ENCODE measurements around the gene RNF152. TPM values are rescaled to one million over a fixed set of nuclear protein-coding genes. Genes with fewer than 3 reads are reported as not detected.
"Not testable (repeated sequence)": the region's sequence is repeated elsewhere in the genome, so short reads cannot be mapped to it uniquely, and the experiment has no call there.

Gene RNF152
- total RNA-seq, 1 donor from 2014 or later = 75.6 TPM

GRCh38 chr18:61821748-61822147, 71.1 kb downstream of the RNF152 start:
- no peak for DNase-seq

- DNase-seq = no peak
Observed at GRCh38 chr18:61820882-61821281, 71.9 kb downstream of the RNF152 start.

- DNase-seq = no peak
Observed at GRCh38 chr18:61817086-61817485, 75.7 kb downstream of the RNF152 start.

- DNase-seq = no peak
Observed at GRCh38 chr18:61815885-61816470, 76.8 kb downstream of the RNF152 start.

- DNase-seq = no peak
Observed at GRCh38 chr18:61808286-61808685, 84.5 kb downstream of the RNF152 start.

- DNase-seq = no peak
Observed at GRCh38 chr18:61803393-61803792, 89.4 kb downstream of the RNF152 start.

- no peak for DNase-seq
Observed at GRCh38 chr18:61797696-61798590, 94.9 kb downstream of the RNF152 start.

- no peak for DNase-seq
Observed at GRCh38 chr18:61791031-61791430, 101.8 kb downstream of the RNF152 start.

- DNase-seq = not testable (repeated sequence)
Observed at GRCh38 chr18:61787011-61787670, 105.7 kb downstream of the RNF152 start.

- no peak for DNase-seq
Observed at GRCh38 chr18:61785588-61785987, 107.2 kb downstream of the RNF152 start.

- no peak for DNase-seq
Observed at GRCh38 chr18:61784834-61785233, 108.0 kb downstream of the RNF152 start.

- no peak for DNase-seq
Observed at GRCh38 chr18:61782545-61782944, 110.3 kb downstream of the RNF152 start.

GRCh38 chr18:61776201-61776600, 116.6 kb downstream of the RNF152 start:
- DNase-seq = not testable (repeated sequence)

- DNase-seq = no peak
Observed at GRCh38 chr18:61774846-61775245, 118.0 kb downstream of the RNF152 start.

- DNase-seq = no peak
Observed at GRCh38 chr18:61772293-61772848, 120.4 kb downstream of the RNF152 start.

- no peak for DNase-seq
Observed at GRCh38 chr18:61771861-61772260, 120.9 kb downstream of the RNF152 start.

GRCh38 chr18:61770279-61770678, 122.5 kb downstream of the RNF152 start:
- DNase-seq = no peak

GRCh38 chr18:61766266-61766884, 126.4 kb downstream of the RNF152 start:
- DNase-seq = no peak

GRCh38 chr18:61765097-61765496, 127.7 kb downstream of the RNF152 start:
- no peak for DNase-seq

- DNase-seq = no peak
Observed at GRCh38 chr18:61764381-61764780, 128.4 kb downstream of the RNF152 start.

- DNase-seq = no peak
Observed at GRCh38 chr18:61761875-61762274, 130.9 kb downstream of the RNF152 start.

All from tongue (tissue), 2 donors.